ENCODE data around the gene NUPR2. TPM values are rescaled to one million over a fixed set of nuclear protein-coding genes. Genes with fewer than 3 reads are reported as not detected.

NUPR2 gene
- total RNA-seq, 1 experiment from 2014 or later = not detected

- Mint-ChIP-seq H3K27me3 (ENCODE audit: low read depth) (peaks cover 6% of the 10 kb centered on the region), H3K9me3 (peaks cover 56% of the 10 kb centered on the region), H3K27ac (no peak overlapping the region), H3K4me1 (no peaks in the 10 kb centered on the region), H3K36me3 (peaks cover 48% of the 10 kb centered on the region), H3K4me3 (no peak overlapping the region)
- no peak for TF ChIP-seq IRF2 (CRISPR knock-in tag; IDR thresholded peaks at IDR 0.05; ENCODE audit: borderline replicate concordance, low read depth)
- no peak for TF ChIP-seq NFYB (CRISPR knock-in tag; conservative IDR thresholded peaks at IDR 0.05; ENCODE audit: low read depth)
- no peak for TF ChIP-seq GABPB1 (CRISPR knock-in tag; IDR thresholded peaks at IDR 0.05)
- ATAC-seq = no peak
- no peak for DNase-seq (ENCODE audit: low spot score)
- ChIA-PET CTCF (no interaction called here), POLR2A (no interaction called here)
Measured at GRCh38 chr7:56125831-56126230, 9.6 kb upstream of the NUPR2 start.

DNA sequence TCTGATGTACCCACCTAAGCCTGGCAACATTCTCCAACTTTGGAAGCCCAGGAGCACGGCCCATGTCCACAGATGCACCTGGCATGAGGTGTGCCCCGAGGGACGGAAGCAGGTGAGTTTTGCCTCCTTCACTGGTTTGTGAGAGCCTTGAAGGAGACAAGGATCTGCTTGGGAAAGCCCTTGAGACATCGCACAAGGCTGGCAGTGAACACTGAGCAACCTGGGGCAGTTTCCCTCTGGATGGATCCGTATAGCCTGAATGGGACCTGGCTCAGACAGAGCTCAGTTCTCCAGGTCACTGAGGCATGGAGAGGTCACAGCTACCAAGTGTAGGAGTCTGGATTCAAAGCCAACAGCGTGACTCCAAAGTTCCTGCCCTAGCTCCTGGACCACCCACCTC, 8.8 kb upstream of the NUPR2 start:
- no peak for ATAC-seq
- TF ChIP-seq FOXJ3 (CRISPR knock-in tag; IDR thresholded peaks at IDR 0.05; ENCODE audit: borderline replicate concordance) = no peak
- no peak for TF ChIP-seq TEAD4 (CRISPR knock-in tag; IDR thresholded peaks at IDR 0.05)
- TF ChIP-seq, protein P1, sequence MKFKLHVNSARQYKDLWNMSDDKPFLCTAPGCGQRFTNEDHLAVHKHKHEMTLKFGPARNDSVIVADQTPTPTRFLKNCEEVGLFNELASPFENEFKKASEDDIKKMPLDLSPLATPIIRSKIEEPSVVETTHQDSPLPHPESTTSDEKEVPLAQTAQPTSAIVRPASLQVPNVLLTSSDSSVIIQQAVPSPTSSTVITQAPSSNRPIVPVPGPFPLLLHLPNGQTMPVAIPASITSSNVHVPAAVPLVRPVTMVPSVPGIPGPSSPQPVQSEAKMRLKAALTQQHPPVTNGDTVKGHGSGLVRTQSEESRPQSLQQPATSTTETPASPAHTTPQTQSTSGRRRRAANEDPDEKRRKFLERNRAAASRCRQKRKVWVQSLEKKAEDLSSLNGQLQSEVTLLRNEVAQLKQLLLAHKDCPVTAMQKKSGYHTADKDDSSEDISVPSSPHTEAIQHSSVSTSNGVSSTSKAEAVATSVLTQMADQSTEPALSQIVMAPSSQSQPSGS (CRISPR knock-in tag; IDR thresholded peaks at IDR 0.05; ENCODE audit: borderline replicate concordance, low read depth) = no peak
- TF ChIP-seq, protein P2, sequence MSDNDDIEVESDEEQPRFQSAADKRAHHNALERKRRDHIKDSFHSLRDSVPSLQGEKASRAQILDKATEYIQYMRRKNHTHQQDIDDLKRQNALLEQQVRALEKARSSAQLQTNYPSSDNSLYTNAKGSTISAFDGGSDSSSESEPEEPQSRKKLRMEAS (CRISPR knock-in tag; IDR thresholded peaks at IDR 0.05) = no peak
- TF ChIP-seq PRRX2 (CRISPR knock-in tag; IDR thresholded peaks at IDR 0.05) = no peak
- no peak for TF ChIP-seq NR3C1 (CRISPR knock-in tag; conservative IDR thresholded peaks at IDR 0.05; ENCODE audit: low read depth)
- no peak for TF ChIP-seq ZNF232 (CRISPR knock-in tag; IDR thresholded peaks at IDR 0.05)
- TF ChIP-seq GABPB1 (CRISPR knock-in tag; IDR thresholded peaks at IDR 0.05) = no peak
- TF ChIP-seq HMGA2 (CRISPR knock-in tag; IDR thresholded peaks at IDR 0.05) = no peak
- no peak for TF ChIP-seq TCF7 (CRISPR knock-in tag; IDR thresholded peaks at IDR 0.05; ENCODE audit: low read depth)
- TF ChIP-seq, protein P3, sequence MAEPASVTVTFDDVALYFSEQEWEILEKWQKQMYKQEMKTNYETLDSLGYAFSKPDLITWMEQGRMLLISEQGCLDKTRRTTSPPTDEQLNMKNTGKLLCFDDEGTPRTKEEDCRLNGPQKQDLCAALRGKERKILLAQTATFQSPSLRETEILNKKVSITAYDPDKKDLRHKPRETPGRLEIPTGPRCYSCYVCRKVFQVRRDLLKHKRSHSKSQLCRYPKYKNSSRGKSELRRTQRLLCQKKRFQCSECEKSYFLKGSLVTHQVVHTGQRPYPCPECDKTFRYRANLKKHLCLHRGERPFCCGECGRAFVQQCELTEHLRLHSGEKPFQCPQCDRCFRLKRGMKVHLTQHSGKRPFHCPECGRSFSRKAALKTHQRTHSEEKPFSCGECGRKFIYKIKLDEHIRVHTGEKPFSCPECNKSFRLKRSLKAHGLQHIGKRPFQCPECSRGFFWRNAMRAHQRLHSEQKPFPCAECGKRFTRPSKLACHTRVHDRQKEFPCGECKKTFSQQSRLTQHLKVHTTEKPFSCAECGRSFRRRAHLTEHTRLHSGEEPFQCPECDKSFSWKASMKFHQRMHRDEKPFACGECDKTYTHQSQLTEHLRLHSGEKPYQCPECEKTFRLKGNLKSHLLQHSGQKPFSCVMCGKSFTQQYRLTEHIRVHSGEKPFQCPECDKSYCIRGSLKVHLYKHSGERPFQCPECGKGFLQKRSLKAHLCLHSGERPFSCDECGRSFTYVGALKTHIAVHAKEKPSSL (CRISPR knock-in tag; conservative IDR thresholded peaks at IDR 0.05) = no peak
- no peak for TF ChIP-seq MXD4 (CRISPR knock-in tag; IDR thresholded peaks at IDR 0.05; ENCODE audit: borderline replicate concordance)
- no peak for TF ChIP-seq ZBTB21 (CRISPR knock-in tag; IDR thresholded peaks at IDR 0.05; ENCODE audit: borderline replicate concordance)
- TF ChIP-seq CREB1 (CRISPR knock-in tag; IDR thresholded peaks at IDR 0.05) = no peak
- no peak for TF ChIP-seq MYBL2 (CRISPR knock-in tag; IDR thresholded peaks at IDR 0.05)
- no peak for TF ChIP-seq HMGXB4 (CRISPR knock-in tag; IDR thresholded peaks at IDR 0.05)
- TF ChIP-seq, protein P4, sequence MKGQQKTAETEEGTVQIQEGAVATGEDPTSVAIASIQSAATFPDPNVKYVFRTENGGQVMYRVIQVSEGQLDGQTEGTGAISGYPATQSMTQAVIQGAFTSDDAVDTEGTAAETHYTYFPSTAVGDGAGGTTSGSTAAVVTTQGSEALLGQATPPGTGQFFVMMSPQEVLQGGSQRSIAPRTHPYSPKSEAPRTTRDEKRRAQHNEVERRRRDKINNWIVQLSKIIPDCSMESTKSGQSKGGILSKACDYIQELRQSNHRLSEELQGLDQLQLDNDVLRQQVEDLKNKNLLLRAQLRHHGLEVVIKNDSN (CRISPR knock-in tag; IDR thresholded peaks at IDR 0.05) = no peak
- no peak for TF ChIP-seq ETV6 (CRISPR knock-in tag; IDR thresholded peaks at IDR 0.05)
- no peak for DNase-seq (ENCODE audit: low spot score)
- H3K4me3 Mint-ChIP-seq = no peak overlapping the region
- H3K36me3 Mint-ChIP-seq = peaks cover 52% of the 10 kb centered on the region
- CTCF ChIA-PET = no interaction called here
- no peak overlapping the region for H3K27ac Mint-ChIP-seq
- H3K27me3 Mint-ChIP-seq (ENCODE audit: low read depth) = peaks cover 6% of the 10 kb centered on the region
- H3K9me3 Mint-ChIP-seq = peaks cover 56% of the 10 kb centered on the region
- POLR2A ChIA-PET = interaction anchor here (0.6 kb wide), 1 partner anchor 60 kb away, joined by 5 read pairs; no protein-coding TSS in a partner anchor
- no peaks in the 10 kb centered on the region for H3K4me1 Mint-ChIP-seq
